Mesenchymal stem cell (in vitro differentiated cells and primary cell): Measurements from ENCODE around the gene PLCL1. TPM values are rescaled to one million over a fixed set of nuclear protein-coding genes. Genes with fewer than 3 reads are reported as not detected.

Source experiments
- DNase-seq: peaks from one replicate; pipeline ENCODE4 v3.0.0-alpha.2; 2013
- H2AFZ ChIP-seq: one replicate; pipeline ENCODE4 v1.6.1; 2013; ENCODE audit warnings: low read depth, mild to moderate bottlenecking, control low read depth, inconsistent platforms, low read length, moderate library complexity
- H2AK5ac ChIP-seq: 2 replicates; pipeline ENCODE4 v1.6.1; 2013; ENCODE audit warnings: low read length, moderate library complexity, mild to moderate bottlenecking, inconsistent platforms; ENCODE audit not compliant: severe bottlenecking
- H2BK120ac ChIP-seq: one replicate; pipeline ENCODE4 v1.6.1; 2013; ENCODE audit warnings: low read depth, mild to moderate bottlenecking, inconsistent platforms, low read length, moderate library complexity
- H2BK12ac ChIP-seq, 2 experiments: one replicate each; pipeline ENCODE4 v1.6.1; 2013; ENCODE audit warnings: inconsistent platforms in 2 of 2, low read length in 2 of 2, mild to moderate bottlenecking in 2 of 2, moderate library complexity in 2 of 2, control low read depth in 1 of 2
- H2BK15ac ChIP-seq: one replicate; pipeline ENCODE4 v1.6.1; 2013; ENCODE audit warnings: mild to moderate bottlenecking, low read depth, inconsistent platforms; ENCODE audit not compliant: poor library complexity, severe bottlenecking
- H2BK5ac ChIP-seq: 2 replicates; pipeline ENCODE4 v1.6.1; 2013; ENCODE audit warnings: low read depth, mild to moderate bottlenecking, low read length, control low read depth, inconsistent platforms; ENCODE audit not compliant: poor library complexity, severe bottlenecking
- H3K14ac ChIP-seq, 2 experiments: one replicate each; pipeline ENCODE4 v1.6.1; 2013; ENCODE audit warnings: inconsistent platforms in 2 of 2, low read length in 2 of 2, control low read depth in 1 of 2, mild to moderate bottlenecking in 1 of 2, moderate library complexity in 1 of 2
- H3K18ac ChIP-seq, 2 experiments: one replicate each; pipeline ENCODE4 v1.6.1; 2013; ENCODE audit warnings: inconsistent platforms in 2 of 2, low read length in 2 of 2, control low read depth in 1 of 2, low read depth in 1 of 2, mild to moderate bottlenecking in 1 of 2
- H3K23ac ChIP-seq, 2 experiments: one replicate each; pipeline ENCODE4 v1.6.1; 2013; ENCODE audit warnings: inconsistent platforms in 2 of 2, low read length in 2 of 2, mild to moderate bottlenecking in 2 of 2, moderate library complexity in 2 of 2, control low read depth in 1 of 2
- H3K27ac ChIP-seq: 2 replicates; pipeline ENCODE4 v1.5.1; 2013; ENCODE audit warnings: mild to moderate bottlenecking, moderate library complexity, low read length, control low read depth, inconsistent platforms; ENCODE audit not compliant: poor library complexity, severe bottlenecking
- H3K27me3 ChIP-seq, 2 experiments: 2 replicates each; pipeline versions ENCODE4 v1.6.1 to v1.7.0; 2013; ENCODE audit warnings: low read length in 2 of 2, mild to moderate bottlenecking in 2 of 2, moderate library complexity in 2 of 2, control low read depth in 1 of 2, inconsistent platforms in 1 of 2; ENCODE audit not compliant: control insufficient read depth in 1 of 2, insufficient read depth in 1 of 2
- H3K36me3 ChIP-seq, 2 experiments: 2 replicates each; pipeline versions ENCODE4 v1.6.1 to v1.7.0; 2013; ENCODE audit warnings: low read length in 2 of 2, control low read depth in 1 of 2, inconsistent platforms in 1 of 2, low read depth in 1 of 2, mild to moderate bottlenecking in 1 of 2; ENCODE audit not compliant: insufficient read depth in 2 of 2, control insufficient read depth in 1 of 2
- H3K4ac ChIP-seq, 2 experiments: one replicate each; pipeline ENCODE4 v1.6.1; 2013; ENCODE audit warnings: inconsistent platforms in 2 of 2, low read length in 2 of 2, mild to moderate bottlenecking in 2 of 2, moderate library complexity in 2 of 2, control low read depth in 1 of 2, low read depth in 1 of 2
- H3K4me1 ChIP-seq: 2 replicates; pipeline ENCODE4 v1.6.1; 2013; ENCODE audit warnings: low read depth, low read length, control low read depth; ENCODE audit not compliant: control insufficient read depth, insufficient read depth
- H3K4me2 ChIP-seq: 2 replicates; pipeline ENCODE4 v1.6.1; 2013; ENCODE audit warnings: low read length, mild to moderate bottlenecking, inconsistent platforms; ENCODE audit not compliant: poor library complexity, severe bottlenecking
- H3K4me3 ChIP-seq, 2 experiments: 2 replicates each; pipeline versions ENCODE4 v1.5.1 to v1.7.0; 2013; ENCODE audit warnings: low read length in 2 of 2, mild to moderate bottlenecking in 2 of 2, control low read depth in 1 of 2, low read depth in 1 of 2; ENCODE audit not compliant: insufficient read depth in 1 of 2
- H3K79me1 ChIP-seq: replicated peaks from 2 replicates; pipeline ENCODE4 v1.6.1; 2013; ENCODE audit warnings: mild to moderate bottlenecking, control low read depth, low read length, inconsistent platforms; ENCODE audit not compliant: poor library complexity, severe bottlenecking
- H3K9ac ChIP-seq: 2 replicates; pipeline ENCODE4 v1.7.0; 2013; ENCODE audit warnings: mild to moderate bottlenecking, low read length, moderate library complexity
- H3K9me3 ChIP-seq: 2 replicates; pipeline ENCODE4 v1.7.0; 2013; ENCODE audit warnings: mild to moderate bottlenecking, low read length; ENCODE audit not compliant: control insufficient read depth
- H4K8ac ChIP-seq: one replicate; pipeline ENCODE4 v1.6.1; 2013; ENCODE audit warnings: inconsistent platforms, mild to moderate bottlenecking, low read length, moderate library complexity
- H4K91ac ChIP-seq: one replicate; pipeline ENCODE4 v1.6.1; 2013; ENCODE audit warnings: mild to moderate bottlenecking, low read length, inconsistent platforms
- WGBS: methylation state at CpG from one replicate; pipeline ENCODE4 v1.1.7; 2013; ENCODE audit warnings: mixed read lengths; 5-methylcytosine and 5-hydroxymethylcytosine counted together
- polyA plus RNA-seq, 2 experiments: library from polyadenylated mRNA; stranded (reverse); fragments of 200-250 nt; gene quantifications; one replicate each; pipeline ENCODE4 v1.2.3, GENCODE V29; 2013

Gene PLCL1
- polyA plus RNA-seq (2013, experiment 1 of 2), result 0.18 TPM
- polyA plus RNA-seq (2013, experiment 2 of 2), result 0.19 TPM

DNA sequence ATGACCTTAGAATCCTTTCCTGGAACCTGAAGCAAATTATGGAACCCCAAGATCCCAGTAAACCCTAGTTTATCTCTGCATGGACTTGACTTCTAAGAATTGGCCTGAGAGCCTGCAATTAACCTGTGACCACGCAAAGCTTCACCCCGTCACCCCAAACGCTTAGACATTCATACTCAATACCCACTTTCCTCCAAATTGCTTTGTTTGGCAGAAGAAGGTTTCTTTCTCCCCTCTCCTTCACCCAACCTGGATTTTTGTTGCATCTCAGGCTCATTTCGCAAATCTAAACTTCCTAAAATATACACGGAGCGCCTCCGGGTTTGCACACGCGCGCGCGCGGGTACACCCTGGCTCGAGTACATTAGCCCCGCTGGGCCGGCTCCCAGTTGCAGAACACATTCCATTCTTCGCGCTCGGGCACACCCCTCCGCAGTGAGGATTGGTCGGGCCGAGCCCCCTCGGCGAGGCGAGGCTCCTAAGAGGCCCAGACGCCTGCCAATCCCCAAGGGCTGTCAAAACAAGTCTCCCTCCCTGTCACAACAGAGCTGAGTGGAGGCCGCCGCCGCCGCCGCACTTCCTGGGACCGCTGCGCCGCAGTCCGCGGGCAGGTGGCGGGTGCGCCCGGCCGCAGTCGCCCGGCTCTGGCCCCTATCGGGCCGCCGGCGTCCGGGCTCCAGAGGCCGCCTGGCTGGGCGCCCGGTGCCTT, at the start of gene PLCL1:
Gene PLCL1, plus strand, starts transcription at position 545 of the 709 bp plus-strand sequence.
- no peaks in the 10 kb centered on the region for H3K79me1 ChIP-seq
- H4K8ac ChIP-seq, result no peak within 1 kb of the TSS
- 1% methylated on average over 42 of the region's 50 CpGs for WGBS
- no peak within 1 kb of the TSS for H3K23ac ChIP-seq
- no peak within 1 kb of the TSS for H2BK12ac ChIP-seq
- peak within 1 kb of the TSS; percentile 78 to 80 for H3K4me3 ChIP-seq
- H3K14ac ChIP-seq, result peak within 1 kb of the TSS in 1 of 2 experiments; percentile 55
- H2AFZ ChIP-seq, result peak within 1 kb of the TSS; percentile 49
- H3K9me3 ChIP-seq, result no peaks in the 10 kb centered on the region
- peaks cover 0 to 41% of the 10 kb centered on the region in 2 experiments for H3K27me3 ChIP-seq
- peak within 1 kb of the TSS; percentile 36 for H2BK15ac ChIP-seq
- H2BK120ac ChIP-seq, result no peak within 1 kb of the TSS
- H3K27ac ChIP-seq, result no peak within 1 kb of the TSS
- peaks cover 8% of the 10 kb centered on the region for H3K4me1 ChIP-seq
- H2BK5ac ChIP-seq, result no peak within 1 kb of the TSS
- no peaks in the 10 kb centered on the region for H3K36me3 ChIP-seq
- no peak within 1 kb of the TSS for H4K91ac ChIP-seq
- peak within 1 kb of the TSS; percentile 40 to 41 for H3K18ac ChIP-seq
- H3K4ac ChIP-seq, result no peak within 1 kb of the TSS
- H3K4me2 ChIP-seq, result peak within 1 kb of the TSS; percentile 98
- H2AK5ac ChIP-seq, result no peak within 1 kb of the TSS
- H3K9ac ChIP-seq, result peak within 1 kb of the TSS; percentile 61
- peak; percentile 91 for DNase-seq

DNA sequence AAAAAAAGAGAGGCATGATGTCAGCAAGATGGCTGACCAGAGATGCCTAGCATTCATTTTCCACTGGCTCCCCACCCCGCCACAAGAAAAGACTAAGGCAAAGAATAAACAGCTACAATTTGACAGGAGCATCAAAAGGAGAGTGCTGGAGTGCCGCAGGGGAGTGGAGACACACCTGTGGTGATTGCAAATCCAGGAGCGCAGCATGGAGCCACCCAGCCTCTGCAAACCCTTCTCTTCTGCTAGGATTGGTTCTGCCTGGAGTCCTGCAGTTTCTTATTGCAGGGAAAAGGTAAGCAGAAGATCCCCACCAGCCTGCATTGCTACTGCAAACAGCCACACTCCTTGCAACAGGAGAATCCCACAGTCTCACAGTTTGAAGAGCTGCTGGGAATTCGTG, 45.4 kb upstream of the PLCL1 start:
- H3K9ac ChIP-seq, result no peak overlapping the region
- no peak overlapping the region for H2AFZ ChIP-seq
- H2BK120ac ChIP-seq, result no peak overlapping the region
- no peak overlapping the region for H3K4ac ChIP-seq
- no peak overlapping the region for H3K14ac ChIP-seq
- DNase-seq, result no peak
- no peak overlapping the region for H2BK5ac ChIP-seq
- no peaks in the 10 kb centered on the region for H3K79me1 ChIP-seq
- peaks cover 26% of the 10 kb centered on the region for H3K9me3 ChIP-seq
- no peaks in the 10 kb centered on the region for H3K36me3 ChIP-seq
- H3K23ac ChIP-seq, result no peak overlapping the region
- H4K91ac ChIP-seq, result no peak overlapping the region
- no peaks in the 10 kb centered on the region for H3K4me1 ChIP-seq
- H3K27ac ChIP-seq, result no peak overlapping the region
- H2AK5ac ChIP-seq, result no peak overlapping the region
- no peak overlapping the region for H3K18ac ChIP-seq
- no peak overlapping the region for H3K4me2 ChIP-seq
- H3K4me3 ChIP-seq, result no peak overlapping the region
- no peak overlapping the region for H2BK12ac ChIP-seq
- H3K27me3 ChIP-seq, result no peaks in the 10 kb centered on the region
- WGBS, result 74% methylated on average over 4 of the region's 4 CpGs
- H2BK15ac ChIP-seq, result no peak overlapping the region
- no peak overlapping the region for H4K8ac ChIP-seq

DNA sequence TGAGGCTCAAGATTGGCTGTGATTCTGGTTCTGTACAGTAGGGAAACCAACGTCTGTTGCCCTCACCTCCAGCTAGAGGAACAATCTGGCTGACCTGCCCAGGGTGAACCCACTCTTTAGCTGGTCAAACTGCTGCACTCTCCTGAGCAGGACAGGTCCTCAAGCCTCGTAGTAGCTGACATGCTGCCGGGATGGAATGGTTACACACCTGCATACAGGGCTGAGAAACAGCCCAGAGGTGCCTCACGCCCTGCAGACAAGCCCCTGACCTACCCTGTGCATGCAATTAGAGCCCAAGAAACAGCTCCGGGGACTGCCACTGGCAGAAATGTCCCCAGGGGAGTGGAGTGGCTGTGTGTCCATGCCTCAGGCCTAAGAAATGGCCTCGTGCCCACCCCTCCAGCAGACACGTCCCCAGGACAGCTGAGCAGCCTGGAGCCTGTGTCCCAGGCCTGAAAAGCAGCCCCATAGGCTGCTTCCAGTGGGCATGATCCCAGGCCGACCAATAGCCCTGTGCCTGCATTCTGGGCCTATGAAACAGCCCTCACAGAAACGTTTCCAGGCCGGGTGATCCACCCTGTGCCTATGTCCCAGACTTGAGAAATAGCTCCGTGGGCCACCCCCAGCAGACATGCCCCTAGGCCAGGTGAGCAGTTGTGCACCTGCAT, 44.6 kb upstream of the PLCL1 start:
- Histone ChIP-seq H4K91ac (no peak overlapping the region), H2BK15ac (no peak overlapping the region), H3K4me1 (no peaks in the 10 kb centered on the region), H2AFZ (no peak overlapping the region), H2BK5ac (no peak overlapping the region), H3K36me3 (no peaks in the 10 kb centered on the region), H2AK5ac (no peak overlapping the region), H3K79me1 (no peaks in the 10 kb centered on the region), H3K4me2 (no peak overlapping the region), H3K9me3 (peaks cover 26% of the 10 kb centered on the region), H3K18ac (no peak overlapping the region), H3K23ac (no peak overlapping the region), H4K8ac (no peak overlapping the region), H2BK120ac (no peak overlapping the region), H3K9ac (no peak overlapping the region), H3K4me3 (no peak overlapping the region), H3K14ac (no peak overlapping the region), H3K27ac (no peak overlapping the region), H3K4ac (no peak overlapping the region), H3K27me3 (no peaks in the 10 kb centered on the region), H2BK12ac (no peak overlapping the region)
- WGBS, result 69% methylated on average over 11 of the region's 11 CpGs
- no peak for DNase-seq

DNA sequence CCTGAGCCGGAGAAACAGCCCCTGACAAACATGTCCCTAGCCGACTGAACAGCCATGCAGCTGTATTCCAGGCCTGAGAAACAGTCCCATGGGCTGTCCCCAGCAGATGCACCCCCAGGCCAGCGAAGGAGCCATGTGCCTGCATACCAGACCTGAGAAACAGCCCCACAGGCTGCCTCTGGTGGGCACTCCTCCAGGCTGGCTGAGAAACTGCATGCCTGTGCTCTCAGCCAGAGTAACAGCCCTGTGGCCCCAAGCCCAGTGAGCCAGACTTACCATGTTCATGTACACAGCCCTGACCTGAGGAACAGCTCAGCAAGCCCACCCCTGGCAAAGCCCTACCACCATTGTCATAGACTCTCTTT, 44.1 kb upstream of the PLCL1 start:
- Histone ChIP-seq H3K4me3 (peak overlapping the region in 1 of 2 experiments; percentile 18), H4K8ac (no peak overlapping the region), H3K9ac (no peak overlapping the region), H3K4ac (no peak overlapping the region), H2BK5ac (no peak overlapping the region), H3K4me1 (no peaks in the 10 kb centered on the region), H4K91ac (no peak overlapping the region), H3K23ac (no peak overlapping the region), H3K27ac (no peak overlapping the region), H3K14ac (no peak overlapping the region), H3K36me3 (no peaks in the 10 kb centered on the region), H2AFZ (no peak overlapping the region), H2BK120ac (no peak overlapping the region), H2BK12ac (no peak overlapping the region), H2BK15ac (no peak overlapping the region), H3K4me2 (no peak overlapping the region), H3K9me3 (peaks cover 26% of the 10 kb centered on the region), H3K79me1 (no peaks in the 10 kb centered on the region), H3K27me3 (no peaks in the 10 kb centered on the region), H3K18ac (no peak overlapping the region), H2AK5ac (no peak overlapping the region)
- WGBS, result 85% methylated on average over 3 of the region's 3 CpGs
- no peak for DNase-seq
